Gastrocnemius medialis (tissue), 4 donors: ENCODE data around the gene RTTN.

ENCODE experiments used
- CTCF ChIP-seq, 5 experiments: fragments of 450-650 bp in 3 of 5; fragments of 200-600 bp in 2 of 5; sonication (generic) in 2 of 5; IDR thresholded peaks in 4 of 5; conservative IDR thresholded peaks in 1 of 5; 1 replicate in 4 of 5; 2 replicates in 1 of 5; pipeline ENCODE4 v1.5.1; 2016 to 2019; ENCODE audit warnings: antibody characterized with exemption in 5 of 5, mild to moderate bottlenecking in 3 of 5, moderate library complexity in 3 of 5
- POLR2A ChIP-seq, 2 donors: fragments of 450-650 bp; IDR thresholded peaks; one replicate each; pipeline ENCODE4 v1.6.1; 2017; ENCODE audit warnings: antibody characterized with exemption in 2 of 2, mild to moderate bottlenecking in 2 of 2, moderate library complexity in 2 of 2

DNA sequence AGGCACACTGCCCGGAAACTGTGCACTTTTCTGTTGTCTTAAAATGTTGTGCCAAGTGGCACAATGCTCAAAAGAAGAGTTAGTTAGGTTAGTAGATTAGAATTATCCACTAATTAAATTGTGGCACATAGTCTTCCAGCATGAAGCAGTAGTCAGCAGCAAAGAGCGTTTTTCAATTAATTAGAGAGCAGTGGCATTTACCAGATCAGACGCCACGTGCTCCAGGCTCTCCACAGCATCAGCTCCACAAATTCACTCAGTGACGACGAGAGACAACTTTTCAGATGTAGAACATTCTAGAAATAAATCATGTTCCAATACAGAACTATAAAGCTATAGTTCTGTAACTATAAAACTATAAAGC is 16.4 kb upstream of the RTTN start:
- TF ChIP-seq CTCF (IDR thresholded peaks at IDR 0.05 in 4 of 5, conservative IDR thresholded peaks at IDR 0.05 in 1 of 5) (no peak), POLR2A (IDR thresholded peaks at IDR 0.05) (no peak)
